Neuronal stem cell (in vitro differentiated cells): Measurements from ENCODE around the gene TSC1.

Source experiments
- DNase-seq: peaks from one replicate; pipeline ENCODE4 v3.0.0-alpha.2; 2013; ENCODE audit warnings: low spot score
- H2AFZ ChIP-seq: one replicate; pipeline ENCODE4 v1.6.1; 2013; ENCODE audit warnings: mild to moderate bottlenecking, low read length, inconsistent platforms
- H2AK5ac ChIP-seq: 2 replicates; pipeline ENCODE4 v1.6.1; 2013; ENCODE audit warnings: low read depth, mild to moderate bottlenecking, inconsistent platforms, low read length, moderate library complexity, mixed read lengths
- H2BK120ac ChIP-seq: 2 replicates; pipeline ENCODE4 v1.6.1; 2013; ENCODE audit warnings: low read depth, mild to moderate bottlenecking, inconsistent platforms, low read length, moderate library complexity, mixed read lengths
- H2BK12ac ChIP-seq: one replicate; pipeline ENCODE4 v1.6.1; 2013; ENCODE audit warnings: low read length, inconsistent platforms
- H2BK15ac ChIP-seq: 2 replicates; pipeline ENCODE4 v1.6.1; 2013; ENCODE audit warnings: mild to moderate bottlenecking, low read length, inconsistent platforms, mixed read lengths
- H2BK5ac ChIP-seq: one replicate; pipeline ENCODE4 v1.6.1; 2013; ENCODE audit warnings: inconsistent platforms, mild to moderate bottlenecking, low read length, moderate library complexity
- H3K14ac ChIP-seq: one replicate; pipeline ENCODE4 v1.6.1; 2013; ENCODE audit warnings: low read length, inconsistent platforms
- H3K18ac ChIP-seq: 2 replicates; pipeline ENCODE4 v1.6.1; 2013; ENCODE audit warnings: low read length, inconsistent platforms
- H3K23ac ChIP-seq: 2 replicates; pipeline ENCODE4 v1.6.1; 2013; ENCODE audit warnings: low read depth, mild to moderate bottlenecking, mixed read lengths, low read length, inconsistent platforms; ENCODE audit not compliant: poor library complexity
- H3K27ac ChIP-seq: replicated peaks from 3 replicates; pipeline ENCODE4 v1.5.1; 2013; ENCODE audit warnings: low read length, inconsistent platforms
- H3K27me3 ChIP-seq, 3 experiments: 2 replicates each; pipeline ENCODE4 v1.6.1; 2013; ENCODE audit warnings: low read length in 3 of 3, mild to moderate bottlenecking in 2 of 3, inconsistent platforms in 1 of 3, low read depth in 1 of 3, mixed read lengths in 1 of 3, moderate library complexity in 1 of 3; ENCODE audit not compliant: control insufficient read depth in 3 of 3, insufficient read depth in 3 of 3
- H3K36me3 ChIP-seq, 2 donors: replicated peaks in 1 of 2; 2 replicates each; pipeline ENCODE4 v1.6.1; 2013; ENCODE audit warnings: low read length in 2 of 2; ENCODE audit not compliant: control insufficient read depth in 2 of 2, insufficient read depth in 2 of 2
- H3K4ac ChIP-seq: 2 replicates; pipeline ENCODE4 v1.6.1; 2013; ENCODE audit warnings: inconsistent platforms, mild to moderate bottlenecking, low read length, moderate library complexity
- H3K4me1 ChIP-seq, 2 donors: 1 replicate in 1 of 2; 2 replicates in 1 of 2; pipeline ENCODE4 v1.6.1; 2013; ENCODE audit warnings: low read length in 2 of 2, low read depth in 1 of 2; ENCODE audit not compliant: control insufficient read depth in 2 of 2, insufficient read depth in 1 of 2
- H3K4me2 ChIP-seq: one replicate; pipeline ENCODE4 v1.6.1; 2013; ENCODE audit warnings: mild to moderate bottlenecking, low read length, inconsistent platforms; ENCODE audit not compliant: insufficient read depth, poor library complexity, severe bottlenecking
- H3K4me3 ChIP-seq, 2 donors: 2 replicates each; pipeline ENCODE4 v1.5.1; 2013; ENCODE audit warnings: low read length in 2 of 2, mild to moderate bottlenecking in 2 of 2, inconsistent platforms in 1 of 2, moderate library complexity in 1 of 2
- H3K79me1 ChIP-seq: one replicate; pipeline ENCODE4 v1.6.1; 2013; ENCODE audit warnings: low read depth, mild to moderate bottlenecking, inconsistent platforms, low read length, moderate library complexity
- H3K9ac ChIP-seq: one replicate; pipeline ENCODE4 v1.6.1; 2013; ENCODE audit warnings: mild to moderate bottlenecking, low read depth, low read length, inconsistent platforms; ENCODE audit not compliant: poor library complexity
- H3K9me3 ChIP-seq, 2 donors: replicated peaks in 1 of 2; 2 replicates each; pipeline versions ENCODE3 to v1.6.1; 2013; ENCODE audit warnings: low read length in 2 of 2, mild to moderate bottlenecking in 2 of 2, inconsistent platforms in 1 of 2, low read depth in 1 of 2, mixed read lengths in 1 of 2, moderate library complexity in 1 of 2; ENCODE audit not compliant: control insufficient read depth in 2 of 2, insufficient read depth in 1 of 2
- H4K8ac ChIP-seq: one replicate; pipeline ENCODE4 v1.6.1; 2013; ENCODE audit warnings: low read depth, mild to moderate bottlenecking, inconsistent platforms, low read length, moderate library complexity
- H4K91ac ChIP-seq: one replicate; pipeline ENCODE4 v1.6.1; 2013; ENCODE audit warnings: low read length, low read depth, mild to moderate bottlenecking, inconsistent platforms; ENCODE audit not compliant: poor library complexity
- WGBS, 2 donors: extraction: QIAGEN DNeasy Blood & Tissue Kit; methylation state at CpG; one replicate each; pipeline ENCODE4 v1.1.7; 2013; ENCODE audit warnings: missing lambda C conversion rate in 2 of 2, mixed read lengths in 1 of 2; ENCODE audit not compliant: insufficient read length in 2 of 2, insufficient replicate concordance in 1 of 2; ENCODE audit errors: extremely low coverage in 2 of 2; 5-methylcytosine and 5-hydroxymethylcytosine counted together

The TSC1 gene

DNA sequence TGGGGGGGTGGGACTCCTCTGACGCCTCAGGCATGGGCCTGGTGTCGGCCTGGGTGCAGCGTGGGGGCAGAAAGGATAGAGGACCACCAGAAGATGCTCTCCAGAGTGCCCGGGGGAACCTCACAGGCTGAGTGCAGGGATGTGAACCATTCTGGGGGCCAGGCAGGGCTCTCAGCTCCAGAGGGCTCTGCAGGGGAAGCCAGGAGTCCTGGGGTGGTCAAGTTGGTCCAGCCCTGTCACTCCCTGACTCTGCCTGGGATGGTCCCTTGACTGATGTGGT, 40.6 kb upstream of the TSC1 start:
- Histone ChIP-seq H3K4me1 (no peaks in the 10 kb centered on the region), H2AFZ (no peak overlapping the region), H3K4me2 (no peak overlapping the region), H3K14ac (no peak overlapping the region), H2BK5ac (no peak overlapping the region), H3K18ac (peak overlapping the region; percentile 8), H3K23ac (peak overlapping the region; percentile 43), H3K27me3 (peaks cover 0 to 71% (median 4%) of the 10 kb centered on the region in 3 experiments), H3K9me3 (no peaks in the 10 kb centered on the region), H3K36me3 (no peaks in the 10 kb centered on the region), H3K4me3 (no peak overlapping the region), H2BK15ac (no peak overlapping the region), H2AK5ac (no peak overlapping the region), H4K91ac (peak overlapping the region; percentile 33), H4K8ac (no peak overlapping the region), H3K27ac (no peak overlapping the region), H3K9ac (no peak overlapping the region), H3K79me1 (peaks cover 1% of the 10 kb centered on the region), H2BK120ac (no peak overlapping the region), H3K4ac (no peak overlapping the region), H2BK12ac (no peak overlapping the region)
- WGBS, 2 donors, result no CpG with 5 or more reads among the region's 4 CpGs
- no peak for DNase-seq

DNA sequence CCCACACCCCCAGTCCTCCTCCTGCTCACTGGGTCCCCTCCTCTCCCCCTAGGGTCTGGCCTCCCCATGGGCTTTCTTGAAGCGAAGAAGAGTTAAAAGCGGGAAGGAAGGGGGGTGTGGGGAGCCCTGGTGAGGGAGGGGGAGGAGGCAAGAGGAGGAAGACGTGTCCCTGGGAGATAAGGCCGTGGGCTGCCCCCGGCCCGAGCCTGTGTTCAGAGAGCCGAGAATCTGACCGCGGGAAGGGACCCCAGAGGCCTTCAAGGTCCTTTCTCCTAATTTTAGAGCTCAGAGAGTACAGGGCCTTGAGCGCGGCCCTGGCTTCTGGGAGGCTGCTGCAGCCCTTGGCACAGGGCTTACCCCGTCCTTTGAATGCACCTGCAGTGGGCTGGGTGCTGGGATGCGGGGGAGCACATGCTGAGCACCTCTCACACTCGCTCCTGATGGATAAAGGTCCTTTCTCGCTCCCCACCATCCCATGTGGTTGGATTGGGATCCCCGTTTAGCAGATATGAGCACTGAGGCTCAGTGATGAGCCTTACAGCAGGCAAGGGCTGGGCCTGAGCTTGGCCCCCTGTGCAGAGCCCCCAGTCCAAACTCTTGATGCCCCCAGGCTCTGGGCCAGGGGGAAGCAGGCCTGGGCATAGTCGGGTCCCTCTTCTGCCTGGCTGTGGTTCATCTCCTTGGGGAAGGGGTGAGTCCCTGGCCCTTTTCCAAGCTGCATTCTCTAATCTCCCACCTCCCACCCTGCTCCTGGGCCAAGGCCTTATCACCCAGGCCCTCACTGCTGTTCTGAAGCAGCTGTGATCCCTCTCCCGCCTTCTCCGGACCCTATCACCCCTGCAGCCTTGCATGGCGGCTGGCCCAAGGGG, 40.0 kb upstream of the TSC1 start:
- Histone ChIP-seq H2AK5ac (peak overlapping the region; percentile 47), H3K27ac (no peak overlapping the region), H2BK12ac (no peak overlapping the region), H2BK5ac (no peak overlapping the region), H2BK120ac (no peak overlapping the region), H3K4ac (no peak overlapping the region), H3K4me2 (no peak overlapping the region), H3K27me3 (peaks cover 0 to 77% (median 9%) of the 10 kb centered on the region in 3 experiments), H4K8ac (peak overlapping the region; percentile 54), H3K9me3 (no peaks in the 10 kb centered on the region), H2AFZ (no peak overlapping the region), H2BK15ac (peak overlapping the region; percentile 24), H3K36me3 (no peaks in the 10 kb centered on the region), H4K91ac (no peak overlapping the region), H3K4me3 (no peak overlapping the region), H3K18ac (peak overlapping the region; percentile 81), H3K23ac (peak overlapping the region; percentile 43), H3K79me1 (peaks cover 1% of the 10 kb centered on the region), H3K14ac (no peak overlapping the region), H3K4me1 (peaks cover 0 to under 1% of the 10 kb centered on the region in 2 donors), H3K9ac (no peak overlapping the region)
- no peak for DNase-seq
- WGBS, 2 donors, result no CpG with 5 or more reads among the region's 20 CpGs

DNA sequence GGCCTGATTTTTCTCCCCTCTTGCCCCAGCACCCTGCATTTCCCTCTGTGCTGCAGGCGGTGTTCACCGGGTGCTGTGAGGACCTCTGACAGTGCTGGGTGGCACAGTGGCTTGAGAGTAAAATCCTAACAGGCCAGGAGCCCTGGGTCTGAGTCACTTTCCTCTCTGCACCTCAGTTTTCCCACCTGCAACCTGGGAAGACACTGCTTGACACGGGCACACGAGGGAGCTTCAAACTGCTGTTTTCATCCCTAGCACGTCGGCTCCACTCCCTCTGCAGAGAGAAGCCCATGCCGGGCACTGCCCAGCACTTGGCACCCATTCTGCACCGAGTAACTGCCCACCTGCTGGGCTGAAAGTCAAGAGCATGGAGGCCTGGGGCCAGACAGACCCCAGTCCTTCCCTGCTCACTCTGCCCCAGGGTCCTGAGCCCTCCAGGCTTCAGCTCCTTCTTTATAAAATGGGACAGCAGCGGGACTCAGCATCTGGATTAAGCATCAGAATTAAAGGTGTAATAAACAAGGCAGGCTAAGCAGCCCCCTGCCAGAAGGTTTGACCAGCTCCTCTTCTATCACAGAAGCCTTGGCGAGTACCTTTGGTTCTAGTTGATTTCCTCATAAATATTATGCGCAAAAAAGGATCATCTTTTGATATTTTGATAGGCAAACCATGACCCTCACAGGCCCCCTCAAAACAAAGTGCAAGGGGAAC, 39.2 kb upstream of the TSC1 start:
- Histone ChIP-seq H3K4ac (no peak overlapping the region), H3K9ac (no peak overlapping the region), H3K4me3 (no peak overlapping the region), H2BK5ac (no peak overlapping the region), H2AK5ac (peak overlapping the region; percentile 30), H3K9me3 (peaks cover 0 to under 1% of the 10 kb centered on the region in 2 donors), H3K4me2 (no peak overlapping the region), H4K8ac (peak overlapping the region; percentile 54), H4K91ac (no peak overlapping the region), H3K36me3 (no peaks in the 10 kb centered on the region), H2BK12ac (no peak overlapping the region), H3K14ac (no peak overlapping the region), H2BK15ac (no peak overlapping the region), H2AFZ (no peak overlapping the region), H3K79me1 (peaks cover 1% of the 10 kb centered on the region), H3K18ac (no peak overlapping the region), H3K4me1 (peaks cover 0 to 3% of the 10 kb centered on the region in 2 donors), H2BK120ac (no peak overlapping the region), H3K27ac (no peak overlapping the region), H3K27me3 (peaks cover 3 to 80% (median 16%) of the 10 kb centered on the region in 3 experiments), H3K23ac (no peak overlapping the region)
- WGBS, 2 donors, result no CpG with 5 or more reads among the region's 11 CpGs
- DNase-seq, result no peak

DNA sequence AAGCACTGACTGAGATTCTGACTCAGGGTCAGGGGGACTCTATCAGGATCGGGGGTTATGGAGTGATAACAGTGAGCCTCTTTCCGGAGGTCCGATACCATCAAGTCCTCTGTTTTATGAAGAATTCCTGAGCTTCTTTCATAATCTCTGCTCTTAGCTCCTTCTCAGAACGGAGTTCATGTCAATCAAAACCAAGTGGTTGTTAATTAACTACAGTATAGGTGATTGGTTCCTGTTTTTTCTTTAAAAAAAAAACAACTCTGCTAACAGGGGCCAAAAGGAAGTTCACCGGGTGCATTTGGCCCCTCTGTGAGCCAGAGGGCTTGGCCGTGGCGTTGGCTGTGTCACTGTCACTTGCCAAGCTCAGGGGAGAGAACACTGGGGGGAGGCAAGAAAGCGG, 38.0 kb upstream of the TSC1 start:
- no peak overlapping the region for H2BK5ac ChIP-seq
- H2AK5ac ChIP-seq, result no peak overlapping the region
- H3K18ac ChIP-seq, result no peak overlapping the region
- no peak overlapping the region for H3K4me2 ChIP-seq
- DNase-seq, result no peak
- no peaks in the 10 kb centered on the region for H3K36me3 ChIP-seq
- H4K91ac ChIP-seq, result no peak overlapping the region
- H3K23ac ChIP-seq, result no peak overlapping the region
- H3K9ac ChIP-seq, result no peak overlapping the region
- H3K4ac ChIP-seq, result no peak overlapping the region
- peaks cover 0 to 2% of the 10 kb centered on the region in 2 donors for H3K9me3 ChIP-seq
- H4K8ac ChIP-seq, result no peak overlapping the region
- H3K4me3 ChIP-seq, result no peak overlapping the region
- peaks cover 6 to 82% (median 26%) of the 10 kb centered on the region in 3 experiments for H3K27me3 ChIP-seq
- WGBS, 2 donors, result no CpG with 5 or more reads among the region's 8 CpGs
- H2AFZ ChIP-seq, result no peak overlapping the region
- peaks cover 0 to 4% of the 10 kb centered on the region in 2 donors for H3K4me1 ChIP-seq
- H3K79me1 ChIP-seq, result no peaks in the 10 kb centered on the region
- no peak overlapping the region for H2BK120ac ChIP-seq
- no peak overlapping the region for H2BK12ac ChIP-seq
- H3K27ac ChIP-seq, result no peak overlapping the region
- no peak overlapping the region for H3K14ac ChIP-seq
- no peak overlapping the region for H2BK15ac ChIP-seq
